SH-SY5Y (cell line): ENCODE results near the gene IL17C.

ENCODE experiments used
- GATA2 ChIP-seq: IDR thresholded peaks from 2 replicates; pipeline ENCODE4 v1.6.1; 2011; ENCODE audit warnings: mild to moderate bottlenecking, low read depth, low read length
- GATA3 ChIP-seq: IDR thresholded peaks from 2 replicates; pipeline ENCODE4 v1.6.1; 2011; ENCODE audit warnings: low read depth, mild to moderate bottlenecking, low read length, moderate library complexity

GRCh38 chr16:88643644-88643932, 5.2 kb downstream of the IL17C start:
- no peak for TF ChIP-seq GATA2
- TF ChIP-seq GATA3, result no peak
